Measurements from ENCODE around the gene ZNF10.

DNA sequence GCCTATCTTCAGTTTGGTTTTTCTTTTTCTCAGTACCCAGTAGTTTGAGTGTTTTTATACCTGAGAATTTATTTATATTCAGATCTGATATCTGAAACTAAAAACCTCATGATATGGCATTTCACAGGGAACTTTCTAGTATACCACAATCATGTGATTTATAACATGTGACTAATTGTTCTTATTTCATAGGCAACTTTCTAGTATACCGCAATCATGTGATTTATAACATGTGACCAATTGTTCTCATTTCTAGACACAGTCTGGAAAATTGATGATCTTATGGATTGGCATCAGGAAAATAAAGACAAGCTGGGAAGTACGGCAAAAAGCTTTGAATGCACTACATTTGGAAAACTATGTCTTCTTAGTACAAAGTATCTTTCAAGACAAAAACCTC, 71.5 kb downstream of the ZNF10 start:
- TF ChIP-seq, protein P1, sequence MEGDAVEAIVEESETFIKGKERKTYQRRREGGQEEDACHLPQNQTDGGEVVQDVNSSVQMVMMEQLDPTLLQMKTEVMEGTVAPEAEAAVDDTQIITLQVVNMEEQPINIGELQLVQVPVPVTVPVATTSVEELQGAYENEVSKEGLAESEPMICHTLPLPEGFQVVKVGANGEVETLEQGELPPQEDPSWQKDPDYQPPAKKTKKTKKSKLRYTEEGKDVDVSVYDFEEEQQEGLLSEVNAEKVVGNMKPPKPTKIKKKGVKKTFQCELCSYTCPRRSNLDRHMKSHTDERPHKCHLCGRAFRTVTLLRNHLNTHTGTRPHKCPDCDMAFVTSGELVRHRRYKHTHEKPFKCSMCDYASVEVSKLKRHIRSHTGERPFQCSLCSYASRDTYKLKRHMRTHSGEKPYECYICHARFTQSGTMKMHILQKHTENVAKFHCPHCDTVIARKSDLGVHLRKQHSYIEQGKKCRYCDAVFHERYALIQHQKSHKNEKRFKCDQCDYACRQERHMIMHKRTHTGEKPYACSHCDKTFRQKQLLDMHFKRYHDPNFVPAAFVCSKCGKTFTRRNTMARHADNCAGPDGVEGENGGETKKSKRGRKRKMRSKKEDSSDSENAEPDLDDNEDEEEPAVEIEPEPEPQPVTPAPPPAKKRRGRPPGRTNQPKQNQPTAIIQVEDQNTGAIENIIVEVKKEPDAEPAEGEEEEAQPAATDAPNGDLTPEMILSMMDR (IDR thresholded peaks at IDR 0.05): no peak
- no peak for TF ChIP-seq POLR2A (IDR thresholded peaks at IDR 0.05)
